B cell (primary cell): Measurements from ENCODE around the gene NAV1. TPM values are rescaled to one million over a fixed set of nuclear protein-coding genes. Genes with fewer than 3 reads are reported as not detected.

Experiments used
- ATAC-seq: fragments of 200-7000 bp; cut with Tn5 transposase; one replicate; pipeline ENCODE4 v1.10.0; 2021; ENCODE audit warnings: low read depth, mild to moderate bottlenecking, moderate number of reproducible peaks, moderate library complexity
- CTCF ChIA-PET: fragments of 350-600 bp; sonication (Branson Sonifier 250); formaldehyde crosslinking; loops from one replicate; lab custom pipeline; 2021; ENCODE audit warnings: antibody characterized with exemption, inconsistent platforms; lab: Charles Lee
- POLR2A ChIA-PET: fragments of 350-600 bp; sonication (Branson Sonifier 250); formaldehyde crosslinking; loops from one replicate; lab custom pipeline; 2021; ENCODE audit warnings: antibody characterized with exemption; lab: Charles Lee
- DNase-seq: peaks from one replicate; pipeline ENCODE4 v3.0.0; 2013
- H2AFZ ChIP-seq: 2 replicates; pipeline ENCODE4 v1.6.1; 2012; ENCODE audit warnings: mild to moderate bottlenecking, low read depth, low read length; ENCODE audit not compliant: insufficient read depth, poor library complexity, severe bottlenecking
- H3K27ac ChIP-seq, 2 donors: 1 replicate in 1 of 2; 2 replicates in 1 of 2; pipeline ENCODE4 v1.5.1; 2012 to 2013; ENCODE audit warnings: low read length in 2 of 2, mild to moderate bottlenecking in 2 of 2, moderate library complexity in 1 of 2
- H3K27me3 ChIP-seq, 4 experiments: fragments of 200-600 bp in 1 of 4; sonication (generic) in 1 of 4; replicated peaks in 1 of 4; 1 replicate in 2 of 4; 2 replicates in 2 of 4; pipeline versions ENCODE4 v1.6.1 to v1.7.0; 2013 to 2016; ENCODE audit warnings: low read length in 3 of 4, mild to moderate bottlenecking in 2 of 4, mixed read lengths in 1 of 4, moderate library complexity in 1 of 4; ENCODE audit not compliant: insufficient read depth in 4 of 4, control insufficient read depth in 3 of 4; ENCODE audit errors: control extremely low read depth in 1 of 4
- H3K36me3 ChIP-seq, 2 experiments: replicated peaks in 1 of 2; 1 replicate in 1 of 2; 2 replicates in 1 of 2; pipeline versions ENCODE4 v1.6.1 to v1.7.1; 2013; ENCODE audit warnings: low read length in 1 of 2; ENCODE audit not compliant: insufficient read depth in 2 of 2, control insufficient read depth in 1 of 2; ENCODE audit errors: control extremely low read depth in 1 of 2, extremely low read depth in 1 of 2
- H3K4me1 ChIP-seq, 2 donors: fragments of 200-600 bp in 1 of 2; sonication (generic) in 1 of 2; 1 replicate in 1 of 2; 2 replicates in 1 of 2; pipeline versions ENCODE4 v1.5.1 to v1.6.1; 2013 to 2017; ENCODE audit warnings: low read length in 2 of 2; ENCODE audit not compliant: control insufficient read depth in 2 of 2, insufficient read depth in 2 of 2
- H3K4me2 ChIP-seq: replicated peaks from 2 replicates; pipeline ENCODE3; 2012; ENCODE audit warnings: mild to moderate bottlenecking, low read depth, low read length; ENCODE audit not compliant: poor library complexity, severe bottlenecking
- H3K4me3 ChIP-seq, 5 experiments: fragments of 200-600 bp in 1 of 5; sonication (generic) in 1 of 5; 1 replicate in 3 of 5; 2 replicates in 2 of 5; pipeline versions ENCODE4 v1.5.1 to v1.7.0; 2011 to 2016; ENCODE audit warnings: low read length in 4 of 5, mild to moderate bottlenecking in 4 of 5, low read depth in 2 of 5, control low read depth in 1 of 5, moderate library complexity in 1 of 5; ENCODE audit not compliant: insufficient read depth in 1 of 5; ENCODE audit errors: control extremely low read depth in 1 of 5, extremely low read depth in 1 of 5
- H3K79me2 ChIP-seq: fragments of 200-600 bp; sonication (generic); one replicate; pipeline ENCODE4 v1.6.0; 2016; ENCODE audit warnings: low read length; ENCODE audit not compliant: control insufficient read depth, insufficient read depth
- H3K9ac ChIP-seq: fragments of 200-600 bp; sonication (generic); 2 replicates; pipeline ENCODE4 v1.6.1; 2017; ENCODE audit warnings: mild to moderate bottlenecking, low read length, moderate library complexity
- H3K9me3 ChIP-seq, 3 donors: one replicate each; pipeline versions ENCODE4 v1.6.1 to v1.7.1; 2013; ENCODE audit warnings: low read length in 2 of 3; ENCODE audit not compliant: control insufficient read depth in 2 of 3, insufficient read depth in 1 of 3; ENCODE audit errors: control extremely low read depth in 1 of 3
- H4K20me1 ChIP-seq: 2 replicates; pipeline ENCODE4 v1.6.0; 2012; ENCODE audit warnings: mild to moderate bottlenecking, low read length; ENCODE audit not compliant: insufficient read depth, control insufficient read depth, poor library complexity, severe bottlenecking
- H3K27ac Mint-ChIP-seq: one replicate; pipeline ENCODE4 v1.8.0; 2021; ENCODE audit warnings: mixed read lengths
- H3K27me3 Mint-ChIP-seq: one replicate; pipeline ENCODE4 v1.8.0; 2021; ENCODE audit warnings: mixed read lengths
- H3K4me1 Mint-ChIP-seq: one replicate; pipeline ENCODE4 v1.8.0; 2021; ENCODE audit warnings: mixed read lengths
- H3K4me3 Mint-ChIP-seq: one replicate; pipeline ENCODE4 v1.8.0; 2021; ENCODE audit warnings: mixed read lengths
- H3K9me3 Mint-ChIP-seq: one replicate; pipeline ENCODE4 v1.8.0; 2022; ENCODE audit warnings: mixed read lengths; ENCODE audit not compliant: insufficient read depth
- EZH2 ChIP-seq: IDR thresholded peaks from 2 replicates; pipeline ENCODE4 v1.6.1; 2012; ENCODE audit warnings: borderline replicate concordance, low read depth, mild to moderate bottlenecking, moderate library complexity, low read length; ENCODE audit not compliant: insufficient read depth, poor library complexity, severe bottlenecking
- WGBS: methylation state at CpG from one replicate; pipeline ENCODE4 v1.1.5; 2013; ENCODE audit warnings: missing lambda C conversion rate; ENCODE audit not compliant: insufficient coverage; 5-methylcytosine and 5-hydroxymethylcytosine counted together
- intact Hi-C: fragments of 100-400 bp; cut with micrococcal nuclease; formaldehyde crosslinking; loops from one replicate; pipeline ENCODE4 v1.10.0; 2022
- polyA plus RNA-seq: library from polyadenylated mRNA; depleted of rRNA; stranded (reverse); fragments of >200 nt; gene quantifications from 2 replicates; pipeline ENCODE4 v1.2.3, GENCODE V29; 2012
- total RNA-seq, 2 donors: library from RNA; stranded (reverse); fragments of 120-200 nt in 1 of 2; gene quantifications; 1 replicate in 1 of 2; 2 replicates in 1 of 2; pipeline versions ENCODE4 v1.2.3 to v1.2.4, GENCODE V29; 2013 to 2022
- TF ChIP-seq, protein P1 (sequence below): fragments of 200-600 bp; IDR thresholded peaks from one replicate; pipeline ENCODE4 v1.8.0; 2022; ENCODE audit warnings: antibody characterized with exemption, mild to moderate bottlenecking

The NAV1 gene
- total and polyA plus RNA-seq, 2 donors (not counting 1 experiment from before 2014, with no cell fraction given): 1.5 to 4.3 TPM

DNA sequence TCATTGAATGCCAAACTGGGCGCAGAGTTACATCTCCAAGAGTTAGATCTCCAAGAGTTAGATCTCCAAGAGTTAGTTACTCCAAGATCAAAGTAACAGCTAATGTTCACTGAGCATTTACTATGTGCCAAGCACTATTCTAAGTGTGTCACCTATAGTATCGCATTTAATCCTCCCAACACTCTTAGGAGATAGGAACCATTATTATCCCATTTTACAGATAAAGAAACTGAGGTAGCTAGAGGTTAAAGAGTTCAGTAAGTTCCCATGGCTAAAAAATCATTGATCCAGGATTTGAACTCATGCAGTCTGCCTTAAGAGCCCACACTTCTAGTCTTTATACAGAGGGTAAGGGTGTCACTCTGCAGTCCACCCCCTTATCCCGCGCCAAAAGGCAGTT is 1.5 kb upstream of the NAV1 start:
- ChIA-PET CTCF (interaction anchor here (2.4 kb wide), 1 partner anchor 25 kb away, joined by 14 read pairs; no protein-coding TSS in a partner anchor), POLR2A (no interaction called here)
- Histone ChIP-seq H3K9ac (no peak overlapping the region), H3K79me2 (no peaks in the 10 kb centered on the region), H3K36me3 (no peaks in the 10 kb centered on the region), H3K4me1 (peaks cover 22 to 39% of the 10 kb centered on the region in 2 donors), H3K4me2 (no peak overlapping the region), H3K27me3 (peaks cover 0 to 52% (median 33%) of the 10 kb centered on the region in 4 experiments), H3K4me3 (no peak overlapping the region), H2AFZ (no peak overlapping the region), H3K27ac (no peak overlapping the region), H3K9me3 (peaks cover 0 to 10% (median 0%) of the 10 kb centered on the region in 3 donors), H4K20me1 (no peaks in the 10 kb centered on the region)
- Mint-ChIP-seq H3K27me3 (peaks cover 44% of the 10 kb centered on the region), H3K27ac (no peak overlapping the region), H3K9me3 (no peaks in the 10 kb centered on the region), H3K4me3 (peak overlapping the region; percentile 12), H3K4me1 (peaks cover 34% of the 10 kb centered on the region)
- DNase-seq (no peak), ATAC-seq (no peak)
- WGBS: 100% methylated on average over 3 of the region's 4 CpGs
- TF ChIP-seq, protein P1, sequence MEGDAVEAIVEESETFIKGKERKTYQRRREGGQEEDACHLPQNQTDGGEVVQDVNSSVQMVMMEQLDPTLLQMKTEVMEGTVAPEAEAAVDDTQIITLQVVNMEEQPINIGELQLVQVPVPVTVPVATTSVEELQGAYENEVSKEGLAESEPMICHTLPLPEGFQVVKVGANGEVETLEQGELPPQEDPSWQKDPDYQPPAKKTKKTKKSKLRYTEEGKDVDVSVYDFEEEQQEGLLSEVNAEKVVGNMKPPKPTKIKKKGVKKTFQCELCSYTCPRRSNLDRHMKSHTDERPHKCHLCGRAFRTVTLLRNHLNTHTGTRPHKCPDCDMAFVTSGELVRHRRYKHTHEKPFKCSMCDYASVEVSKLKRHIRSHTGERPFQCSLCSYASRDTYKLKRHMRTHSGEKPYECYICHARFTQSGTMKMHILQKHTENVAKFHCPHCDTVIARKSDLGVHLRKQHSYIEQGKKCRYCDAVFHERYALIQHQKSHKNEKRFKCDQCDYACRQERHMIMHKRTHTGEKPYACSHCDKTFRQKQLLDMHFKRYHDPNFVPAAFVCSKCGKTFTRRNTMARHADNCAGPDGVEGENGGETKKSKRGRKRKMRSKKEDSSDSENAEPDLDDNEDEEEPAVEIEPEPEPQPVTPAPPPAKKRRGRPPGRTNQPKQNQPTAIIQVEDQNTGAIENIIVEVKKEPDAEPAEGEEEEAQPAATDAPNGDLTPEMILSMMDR: no peak
- no peak for TF ChIP-seq EZH2
- intact Hi-C loops: no loop called here

DNA sequence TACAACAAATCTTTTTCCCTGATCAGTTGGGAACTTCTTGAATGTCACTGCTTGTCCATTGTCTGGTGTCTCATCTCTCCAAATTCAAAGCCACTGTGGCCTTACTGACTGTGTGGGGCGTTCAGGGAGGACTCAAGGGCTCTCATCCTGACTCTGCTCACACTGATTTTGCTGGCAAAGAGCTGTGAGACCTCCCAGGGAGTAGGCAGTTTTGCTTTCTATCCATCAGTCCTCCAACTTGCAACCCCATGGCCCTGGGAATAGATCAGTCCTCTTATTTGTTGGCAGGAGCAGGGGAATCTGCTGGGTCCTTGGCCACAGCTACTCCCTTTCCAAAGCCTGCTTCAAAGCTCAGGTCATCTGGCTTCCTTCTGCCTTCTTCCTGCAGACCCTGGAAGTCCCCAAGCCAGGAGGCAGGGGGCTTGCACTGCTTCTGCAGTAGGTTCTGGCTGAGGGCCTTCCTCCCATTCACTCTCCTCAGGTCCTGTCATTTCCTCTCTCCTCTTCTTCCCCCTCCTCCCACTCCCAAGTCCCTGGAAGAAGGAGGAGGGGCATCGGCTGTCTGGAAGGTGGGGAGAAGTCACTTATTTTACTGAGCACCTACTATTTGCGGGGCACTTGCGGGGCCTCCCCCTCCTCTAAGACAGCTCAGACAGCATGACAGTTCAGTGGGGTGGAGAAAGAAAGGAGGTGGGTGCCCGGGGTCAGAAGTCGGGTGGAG is 876 bp upstream of the NAV1 start:
- H3K4me3 Mint-ChIP-seq: peak overlapping the region; percentile 77
- no peak overlapping the region for H3K27ac Mint-ChIP-seq
- peaks cover 34% of the 10 kb centered on the region for H3K4me1 Mint-ChIP-seq
- peaks cover 0 to 10% (median 0%) of the 10 kb centered on the region in 3 donors for H3K9me3 ChIP-seq
- H3K27me3 Mint-ChIP-seq: peaks cover 49% of the 10 kb centered on the region
- ATAC-seq (no peak), DNase-seq (no peak)
- H3K79me2 ChIP-seq: no peaks in the 10 kb centered on the region
- H3K27ac ChIP-seq: no peak overlapping the region
- peak overlapping the region in 2 of 5 experiments; percentile 41 to 55 for H3K4me3 ChIP-seq
- intact Hi-C loops: no loop called here
- ChIA-PET POLR2A (no interaction called here), CTCF (interaction anchor here (2.4 kb wide), 1 partner anchor 26 kb away, joined by 14 read pairs; no protein-coding TSS in a partner anchor)
- peak overlapping the region; percentile 48 for H3K9ac ChIP-seq
- no peak for TF ChIP-seq EZH2
- TF ChIP-seq, protein P1: no peak
- H3K9me3 Mint-ChIP-seq: no peaks in the 10 kb centered on the region
- H4K20me1 ChIP-seq: no peaks in the 10 kb centered on the region
- no peaks in the 10 kb centered on the region for H3K36me3 ChIP-seq
- 49% methylated on average over 3 of the region's 6 CpGs for WGBS
- peaks cover 0 to 52% (median 33%) of the 10 kb centered on the region in 4 experiments for H3K27me3 ChIP-seq
- peak overlapping the region; percentile 45 for H2AFZ ChIP-seq
- peaks cover 22 to 39% of the 10 kb centered on the region in 2 donors for H3K4me1 ChIP-seq
- H3K4me2 ChIP-seq: peak overlapping the region; percentile 87
